NCI-H187 (cell line): ENCODE data around the gene FOXE3.
A peak's percentile ranks its signal among the peaks of the same experiment; 100 is the strongest.

Experiments
- DNase-seq, 2 experiments: peaks; one replicate each; lab custom pipeline; 2025; lab: John Stamatoyannopoulos, UW

Gene FOXE3

DNA sequence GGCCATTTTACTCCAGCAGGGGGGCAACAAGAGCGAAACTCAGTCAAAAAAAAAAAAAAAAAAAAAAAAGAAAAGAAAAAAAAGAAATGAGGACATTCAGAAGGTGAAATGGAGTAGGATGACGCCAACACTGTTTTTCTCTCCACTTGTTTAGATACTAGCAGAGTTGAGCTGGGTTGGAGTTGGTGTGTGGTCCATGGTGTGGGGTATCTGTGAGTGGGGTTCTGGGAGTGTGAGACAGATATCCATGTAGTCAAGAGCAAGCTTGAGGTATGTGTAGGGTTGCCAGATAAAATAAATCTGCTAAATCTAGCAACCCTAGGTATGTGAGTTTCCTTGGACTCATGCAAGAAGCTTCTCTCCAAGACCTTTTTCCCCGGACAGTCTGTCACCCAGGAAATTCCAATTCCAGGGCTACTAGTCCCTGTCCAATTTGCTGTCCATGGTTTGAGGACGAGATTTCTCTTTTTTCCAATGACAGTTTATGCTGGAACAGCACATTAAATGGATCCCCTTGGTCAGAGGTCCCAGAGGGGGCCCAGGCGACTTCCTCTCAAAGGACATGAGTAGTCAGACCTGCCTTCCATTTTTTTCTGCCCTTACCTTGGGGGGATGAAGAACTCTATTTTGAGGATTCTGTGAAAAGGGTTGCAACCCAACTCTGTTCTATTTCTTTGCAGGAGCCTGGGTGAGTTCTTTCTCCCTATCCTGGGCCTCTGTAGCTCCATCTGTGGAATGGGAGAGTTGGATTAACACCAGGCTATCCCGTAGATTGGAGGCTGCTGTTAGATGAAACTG, 19.6 kb downstream of the FOXE3 start:
- no peak for DNase-seq

DNA sequence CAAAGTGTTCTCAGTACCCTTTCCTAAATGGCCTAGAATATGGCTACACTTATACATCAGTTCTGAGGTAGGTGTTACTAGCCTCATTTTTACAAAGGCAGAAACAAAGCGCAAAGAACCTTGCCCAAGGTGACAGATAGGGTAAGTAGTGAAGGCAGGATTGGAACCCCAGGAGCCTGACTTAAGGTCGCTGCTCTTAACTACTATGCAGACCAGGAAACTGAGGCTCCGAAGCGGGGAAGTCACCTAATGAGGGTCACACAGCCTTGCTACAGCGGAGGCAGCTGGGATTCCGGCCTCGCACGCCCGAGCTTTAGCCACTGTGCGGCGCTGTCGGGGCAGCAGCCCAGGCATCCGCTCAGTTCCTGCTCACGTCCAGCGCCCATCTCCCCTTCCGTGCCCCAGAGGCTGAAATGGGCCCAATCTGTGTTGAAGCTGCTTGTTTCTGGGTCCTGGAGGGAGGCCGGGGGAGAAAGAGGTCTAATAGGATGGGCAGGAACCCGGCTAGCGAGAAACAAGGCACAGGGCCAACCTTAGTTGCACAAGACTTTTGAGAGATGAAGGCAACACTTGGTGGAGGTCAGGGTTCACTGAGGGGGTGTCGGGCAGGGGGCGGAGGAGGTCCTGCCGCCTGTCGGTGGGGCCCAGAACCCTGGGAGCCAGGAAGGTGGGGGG, 20.4 kb downstream of the FOXE3 start:
- DNase-seq: peak; percentile 24 to 63

DNA sequence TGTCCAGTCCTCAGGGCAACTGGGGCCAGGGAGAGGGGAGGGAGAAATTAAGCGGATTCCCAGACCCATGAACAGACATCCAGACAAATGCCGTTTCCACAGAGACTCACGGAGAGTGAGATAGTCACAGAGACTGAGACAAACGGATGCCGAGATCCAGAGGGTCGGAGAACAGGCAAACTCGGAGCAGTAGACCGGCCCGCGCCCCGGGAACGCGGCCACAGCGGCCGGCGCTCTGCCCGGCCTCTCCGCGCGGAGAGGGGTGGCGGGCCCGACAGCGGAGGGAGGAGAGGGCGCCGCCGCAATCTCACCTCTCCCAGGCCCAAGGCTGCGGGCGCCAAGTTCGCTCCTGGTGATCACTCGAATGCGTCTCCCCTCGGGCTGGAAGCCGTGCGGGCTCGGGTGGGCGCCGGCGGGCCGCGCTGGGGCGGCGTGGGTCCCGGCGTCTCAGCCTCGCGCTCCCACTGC, 20.9 kb downstream of the FOXE3 start:
- DNase-seq: peak in 1 of 2 experiments; percentile 55

DNA sequence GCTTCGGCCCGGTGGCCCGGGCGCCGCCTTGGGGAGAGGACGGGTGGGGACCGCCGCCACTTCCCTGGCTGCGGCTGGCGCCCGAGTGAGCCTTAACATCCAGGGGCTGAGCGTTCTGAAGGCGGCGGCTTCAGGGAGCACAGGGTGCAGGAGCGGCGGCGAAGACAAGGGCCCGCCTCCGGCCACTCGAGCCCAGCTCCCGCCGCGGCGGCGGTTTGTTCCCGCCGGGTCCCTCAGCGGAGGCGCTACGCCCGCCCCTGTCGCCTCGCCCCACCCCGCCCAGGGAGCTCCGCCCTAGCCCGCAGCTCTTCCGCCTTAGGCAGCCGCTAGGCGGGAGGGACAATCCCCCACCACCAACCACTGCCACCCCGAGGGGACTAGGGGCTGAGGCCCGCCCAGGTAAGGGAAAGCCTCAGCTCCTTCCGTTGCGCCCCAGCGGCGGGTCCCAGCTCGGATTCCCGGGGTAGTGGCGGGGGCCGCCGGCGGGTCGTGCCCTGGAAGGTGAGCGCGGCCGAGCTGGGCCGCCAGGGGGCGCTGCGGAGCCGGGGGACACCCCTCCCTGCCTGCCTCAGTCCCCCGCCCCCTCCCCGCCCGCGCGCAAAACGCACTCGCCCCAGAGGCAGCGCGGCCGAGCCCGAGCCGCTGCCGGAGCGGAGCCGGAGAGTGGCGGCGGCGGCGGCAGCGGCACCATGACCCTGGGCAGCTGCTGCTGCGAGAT, 21.5 kb downstream of the FOXE3 start, which contains the start of gene FOXD2:
FOXD2 (plus strand) TSS at position 598 of the 718 bp plus-strand sequence; CDS start at position 690, 92 bp downstream.
- DNase-seq: peak; percentile 86 to 91

DNA sequence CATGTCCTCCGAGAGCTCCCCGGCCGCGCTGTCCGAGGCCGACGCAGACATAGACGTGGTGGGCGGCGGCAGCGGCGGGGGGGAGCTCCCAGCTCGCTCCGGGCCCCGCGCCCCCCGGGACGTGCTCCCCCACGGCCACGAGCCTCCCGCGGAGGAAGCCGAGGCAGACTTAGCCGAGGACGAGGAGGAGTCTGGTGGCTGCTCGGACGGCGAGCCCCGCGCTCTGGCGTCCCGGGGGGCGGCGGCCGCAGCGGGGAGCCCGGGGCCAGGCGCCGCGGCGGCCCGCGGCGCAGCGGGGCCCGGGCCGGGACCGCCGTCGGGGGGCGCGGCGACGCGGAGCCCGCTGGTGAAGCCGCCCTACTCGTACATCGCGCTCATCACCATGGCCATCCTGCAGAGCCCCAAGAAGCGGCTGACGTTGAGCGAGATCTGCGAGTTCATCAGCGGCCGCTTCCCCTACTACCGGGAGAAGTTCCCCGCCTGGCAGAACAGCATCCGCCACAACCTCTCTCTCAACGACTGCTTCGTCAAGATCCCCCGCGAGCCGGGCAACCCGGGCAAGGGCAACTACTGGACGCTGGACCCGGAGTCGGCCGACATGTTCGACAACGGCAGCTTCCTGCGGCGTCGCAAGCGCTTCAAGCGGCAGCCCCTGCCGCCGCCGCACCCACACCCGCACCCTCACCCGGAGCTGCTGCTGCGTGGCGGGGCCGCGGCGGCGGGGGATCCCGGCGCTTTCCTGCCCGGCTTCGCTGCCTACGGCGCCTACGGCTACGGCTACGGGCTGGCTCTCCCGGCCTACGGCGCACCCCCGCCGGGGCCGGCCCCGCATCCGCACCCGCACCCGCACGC, 22.3 kb downstream of the FOXE3 start:
- no peak for DNase-seq

DNA sequence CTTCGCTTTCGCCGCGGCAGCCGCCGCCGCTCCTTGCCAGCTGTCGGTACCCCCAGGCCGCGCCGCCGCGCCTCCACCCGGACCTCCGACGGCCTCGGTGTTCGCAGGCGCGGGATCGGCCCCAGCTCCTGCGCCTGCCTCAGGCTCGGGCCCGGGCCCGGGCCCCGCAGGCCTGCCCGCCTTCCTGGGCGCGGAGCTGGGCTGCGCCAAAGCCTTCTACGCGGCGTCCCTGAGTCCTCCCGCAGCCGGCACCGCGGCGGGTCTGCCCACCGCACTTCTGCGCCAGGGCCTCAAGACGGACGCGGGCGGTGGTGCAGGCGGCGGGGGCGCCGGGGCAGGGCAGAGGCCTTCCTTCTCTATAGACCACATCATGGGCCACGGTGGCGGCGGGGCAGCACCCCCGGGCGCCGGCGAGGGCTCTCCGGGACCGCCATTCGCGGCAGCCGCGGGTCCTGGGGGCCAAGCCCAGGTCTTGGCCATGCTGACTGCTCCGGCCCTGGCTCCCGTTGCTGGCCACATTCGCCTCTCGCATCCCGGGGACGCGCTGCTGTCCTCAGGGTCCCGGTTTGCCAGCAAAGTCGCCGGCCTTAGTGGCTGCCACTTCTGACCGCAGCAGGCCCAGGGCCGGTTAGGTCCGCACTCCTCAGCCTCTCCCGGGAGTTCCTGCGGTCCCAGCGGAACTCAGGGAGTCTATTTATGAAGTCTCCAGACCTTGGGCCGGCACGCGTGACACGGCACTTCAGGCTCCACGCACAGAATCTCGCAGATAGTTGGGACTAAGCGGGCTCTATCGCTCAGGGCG, 23.1 kb downstream of the FOXE3 start:
- DNase-seq: no peak

DNA sequence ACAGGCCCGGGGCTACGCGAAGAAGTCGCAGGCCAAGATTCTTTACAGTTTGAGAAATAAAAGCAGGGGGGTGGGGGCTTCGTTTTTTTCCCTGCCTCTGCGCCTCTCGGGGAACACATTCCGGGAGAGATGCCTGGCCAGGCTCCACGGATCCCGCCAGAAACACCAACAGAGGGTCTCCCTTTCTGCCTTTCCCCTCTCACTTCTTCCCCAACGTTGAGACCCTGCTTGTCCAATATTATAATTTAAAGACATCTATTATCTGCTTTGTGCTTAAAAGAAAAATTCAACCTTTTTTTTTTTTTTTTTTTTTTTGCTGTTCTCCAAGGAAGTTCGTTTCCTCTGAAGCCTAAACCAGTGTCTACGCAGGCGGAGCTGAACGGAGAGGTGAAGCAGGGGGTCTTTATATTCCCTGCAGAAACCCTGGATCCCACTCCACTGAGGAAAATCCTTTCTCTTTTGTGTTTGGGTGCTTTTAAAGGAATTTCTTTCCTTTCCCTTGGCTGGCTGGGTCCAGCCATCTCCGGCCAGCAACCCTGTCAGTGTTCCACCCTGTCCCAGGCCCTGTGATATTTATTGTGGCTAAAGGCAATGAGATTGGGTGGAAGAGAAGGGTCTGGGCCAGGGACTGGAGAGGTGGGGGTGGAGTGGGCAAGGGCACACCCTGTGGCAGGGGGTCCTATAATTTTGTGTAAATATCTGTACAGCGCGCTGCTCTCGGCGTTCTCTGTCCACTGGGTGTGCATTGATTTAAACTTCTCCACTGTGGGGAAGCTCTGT, 23.9 kb downstream of the FOXE3 start:
- DNase-seq: no peak

DNA sequence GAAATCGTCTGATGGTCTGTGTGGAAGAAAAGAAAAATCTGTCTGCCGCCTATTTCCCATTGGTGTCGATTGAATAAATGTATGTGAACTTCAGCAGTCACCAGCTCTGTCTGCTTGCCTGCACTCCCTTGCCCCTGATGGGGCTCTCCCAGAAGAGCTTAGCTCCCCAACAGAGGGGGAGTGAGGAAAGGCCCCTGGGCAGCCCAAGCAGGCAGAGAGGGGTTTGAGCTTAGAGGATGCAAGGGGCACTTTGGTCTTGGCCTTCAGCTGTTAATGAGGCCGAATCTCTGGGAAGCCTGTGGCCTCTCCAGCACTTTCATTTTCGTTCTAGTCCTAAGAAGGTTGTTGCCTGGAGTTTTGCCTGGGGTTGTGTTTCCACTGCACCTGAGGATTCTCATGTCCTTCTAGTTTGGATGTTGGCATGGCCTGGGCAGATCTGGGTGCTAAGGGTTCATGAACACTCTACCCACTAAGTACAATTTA, 24.6 kb downstream of the FOXE3 start:
- DNase-seq: no peak

DNA sequence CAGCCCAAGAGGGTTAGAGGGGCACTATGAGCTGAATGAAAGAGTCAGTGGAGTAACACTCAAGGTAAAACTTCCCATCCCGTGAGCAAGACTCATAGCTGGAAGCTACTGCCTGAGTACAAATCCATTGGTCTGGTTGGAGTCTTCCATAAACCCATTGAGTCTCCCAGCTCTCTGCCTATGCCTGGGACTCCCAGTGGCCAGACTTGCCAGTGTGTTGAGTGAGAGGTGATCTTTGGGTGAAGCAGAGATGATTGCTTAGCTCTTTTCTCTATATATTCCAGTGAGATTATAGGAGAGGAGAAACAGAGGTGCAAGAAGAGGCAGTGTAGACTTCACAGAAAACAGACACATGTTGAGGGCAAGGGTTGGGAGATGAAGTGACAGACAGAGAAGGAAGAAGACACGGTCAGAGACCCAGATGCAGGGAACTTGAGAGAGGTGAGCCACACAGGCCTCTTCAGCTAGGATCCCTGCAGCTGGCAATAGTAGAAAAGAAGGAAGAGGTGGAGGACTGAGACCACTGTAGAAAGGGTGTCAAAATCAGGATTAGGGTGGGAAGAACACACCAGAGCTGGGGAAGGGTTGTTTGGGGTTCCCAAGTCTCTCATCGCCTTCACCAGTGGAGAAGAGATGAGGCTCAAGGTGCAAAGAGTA, 25.5 kb downstream of the FOXE3 start:
- no peak for DNase-seq

DNA sequence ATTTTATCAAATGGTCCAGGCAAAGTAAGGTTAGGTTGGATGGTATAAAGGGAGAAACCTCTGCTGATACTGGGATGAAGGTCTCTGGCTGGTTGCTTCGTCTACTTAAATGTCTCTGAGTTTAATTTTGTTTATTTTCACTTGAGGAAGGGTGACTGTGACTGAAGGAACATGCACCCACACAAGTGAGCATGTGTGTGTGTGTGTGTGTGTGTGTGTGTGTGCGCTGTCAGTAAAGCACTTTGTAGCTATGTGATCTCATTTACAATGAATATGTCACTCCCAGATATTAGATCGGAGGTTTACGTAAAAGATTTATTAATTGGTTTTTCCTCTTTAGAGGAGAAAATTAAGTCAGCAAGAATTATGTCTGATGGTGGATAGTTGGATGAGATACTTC, 26.1 kb downstream of the FOXE3 start:
- no peak for DNase-seq

DNA sequence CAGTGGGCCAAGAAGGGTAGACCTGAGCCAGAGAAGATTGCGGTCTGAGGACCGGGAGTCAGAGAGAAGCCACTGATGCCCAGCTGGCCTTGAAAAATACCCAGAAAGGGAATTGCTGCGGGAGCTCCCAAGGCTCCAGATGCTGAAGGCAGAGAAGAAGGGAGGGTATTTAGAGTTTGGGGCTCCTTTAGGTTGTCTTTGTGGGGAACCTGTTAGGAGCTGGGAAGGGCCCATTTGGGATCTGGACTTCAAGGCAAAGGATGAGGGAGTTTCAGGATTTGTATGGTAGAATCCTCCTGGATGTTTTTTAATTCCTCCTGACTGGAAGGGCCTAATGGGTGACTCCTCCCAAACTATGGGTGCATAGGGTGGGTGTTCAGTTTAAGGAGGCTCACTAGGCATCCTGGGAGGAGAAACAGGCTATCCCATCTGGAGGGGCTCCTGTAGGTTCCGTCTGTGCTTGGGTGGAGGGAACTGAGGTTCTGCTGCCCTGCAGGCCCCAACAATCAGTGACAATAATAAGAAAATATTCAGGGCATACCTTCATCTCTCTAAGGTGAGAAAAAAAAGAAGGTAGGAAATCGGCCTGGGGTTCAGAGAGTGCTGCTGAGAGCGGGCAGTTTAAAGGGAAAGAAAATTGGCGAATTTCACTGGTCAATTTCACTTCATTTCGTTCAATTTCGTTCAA, 26.9 kb downstream of the FOXE3 start:
- DNase-seq: no peak

DNA sequence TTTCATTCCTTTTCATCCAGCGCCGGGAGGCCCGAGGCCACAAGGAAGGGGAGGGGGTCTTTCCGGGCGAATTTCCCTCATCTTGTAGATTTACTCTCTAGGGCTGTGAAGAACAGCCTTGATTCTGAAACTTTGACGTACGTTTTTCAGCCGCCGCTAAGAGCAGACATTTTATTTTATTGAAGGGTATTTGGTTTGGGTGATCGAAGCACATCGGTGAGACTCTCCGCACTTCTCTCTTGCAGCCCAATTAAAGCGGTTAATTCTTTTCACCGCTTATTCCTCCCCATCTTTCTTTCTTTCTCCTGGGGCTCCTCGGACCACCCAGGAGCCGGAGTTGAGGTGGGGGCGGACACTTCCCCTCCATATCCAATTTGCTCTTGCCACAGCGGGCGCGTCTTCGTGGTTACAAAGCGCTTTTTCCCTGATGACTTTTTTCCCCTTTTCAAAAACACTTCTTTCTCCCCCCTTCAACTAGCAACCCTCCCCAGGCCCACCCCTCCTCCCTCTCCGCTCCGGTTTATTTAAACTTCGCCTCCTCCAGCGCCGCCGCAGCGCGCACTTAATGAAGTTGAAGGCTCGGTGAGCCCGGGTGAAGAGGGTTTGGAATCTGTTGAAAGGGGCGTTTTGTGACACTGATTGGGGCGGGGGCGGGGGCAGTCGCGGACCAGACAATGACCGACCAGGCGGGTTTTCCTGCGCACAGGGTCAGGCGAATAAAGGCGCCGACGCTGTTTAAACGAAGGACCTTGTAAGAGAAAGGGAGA, 27.6 kb downstream of the FOXE3 start:
- no peak for DNase-seq

DNA sequence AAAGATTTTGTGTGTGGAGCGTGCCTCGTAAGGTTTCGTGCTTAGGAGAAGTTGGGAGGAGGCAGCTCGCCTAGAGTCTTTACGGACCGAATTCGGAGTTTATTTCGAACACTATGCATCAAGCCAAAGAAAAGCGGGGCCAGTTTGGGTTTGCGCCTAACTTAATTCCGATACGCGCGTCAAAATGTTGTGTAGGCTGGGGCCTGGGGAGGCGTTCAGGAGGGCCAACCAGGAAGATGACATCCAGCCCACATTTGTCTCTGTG, 28.1 kb downstream of the FOXE3 start:
- no peak for DNase-seq

DNA sequence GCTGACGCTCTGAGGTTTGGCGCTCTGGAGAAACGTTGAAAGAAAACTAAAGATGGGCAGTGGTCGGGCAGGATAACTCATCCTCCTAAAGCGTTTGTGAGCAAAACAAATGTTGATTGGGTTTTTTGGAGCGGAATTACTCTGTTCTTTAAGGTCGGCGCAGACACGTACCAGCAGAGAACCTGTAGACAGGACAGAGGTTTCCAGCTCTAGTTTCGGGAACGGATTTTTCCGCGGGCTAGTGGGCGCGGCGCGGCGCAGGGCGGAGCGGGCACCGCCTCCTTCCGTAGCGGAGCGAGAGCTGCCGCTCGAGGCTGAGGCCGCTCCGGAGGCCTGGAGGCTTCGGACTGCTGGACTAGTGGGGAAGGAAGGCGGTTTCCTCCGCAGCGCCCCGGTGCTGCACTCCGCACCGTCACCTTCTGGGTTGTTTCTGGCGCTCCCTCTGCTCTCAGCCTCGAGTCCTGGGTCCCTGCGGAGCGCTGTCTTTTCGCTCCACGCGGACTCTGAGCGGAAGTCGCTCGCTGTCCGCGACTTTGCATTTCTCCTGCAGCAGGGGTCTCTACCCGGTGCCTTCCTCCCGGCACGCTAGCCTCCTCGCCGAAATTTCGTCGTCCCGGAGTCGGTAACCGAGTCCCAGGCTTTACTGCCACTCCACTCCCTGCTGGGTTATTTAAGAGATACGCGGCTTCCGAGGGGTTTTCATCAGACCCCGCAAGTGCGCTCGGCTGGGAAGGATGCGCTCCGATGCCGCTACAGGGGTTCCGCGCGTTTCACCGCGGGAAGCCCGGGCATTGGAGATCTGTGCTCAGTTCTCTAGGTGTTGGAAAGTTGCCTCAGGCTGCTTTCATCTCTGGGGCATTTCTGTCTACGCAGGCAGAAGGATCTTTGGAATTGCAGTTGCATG, 28.7 kb downstream of the FOXE3 start:
- no peak for DNase-seq

DNA sequence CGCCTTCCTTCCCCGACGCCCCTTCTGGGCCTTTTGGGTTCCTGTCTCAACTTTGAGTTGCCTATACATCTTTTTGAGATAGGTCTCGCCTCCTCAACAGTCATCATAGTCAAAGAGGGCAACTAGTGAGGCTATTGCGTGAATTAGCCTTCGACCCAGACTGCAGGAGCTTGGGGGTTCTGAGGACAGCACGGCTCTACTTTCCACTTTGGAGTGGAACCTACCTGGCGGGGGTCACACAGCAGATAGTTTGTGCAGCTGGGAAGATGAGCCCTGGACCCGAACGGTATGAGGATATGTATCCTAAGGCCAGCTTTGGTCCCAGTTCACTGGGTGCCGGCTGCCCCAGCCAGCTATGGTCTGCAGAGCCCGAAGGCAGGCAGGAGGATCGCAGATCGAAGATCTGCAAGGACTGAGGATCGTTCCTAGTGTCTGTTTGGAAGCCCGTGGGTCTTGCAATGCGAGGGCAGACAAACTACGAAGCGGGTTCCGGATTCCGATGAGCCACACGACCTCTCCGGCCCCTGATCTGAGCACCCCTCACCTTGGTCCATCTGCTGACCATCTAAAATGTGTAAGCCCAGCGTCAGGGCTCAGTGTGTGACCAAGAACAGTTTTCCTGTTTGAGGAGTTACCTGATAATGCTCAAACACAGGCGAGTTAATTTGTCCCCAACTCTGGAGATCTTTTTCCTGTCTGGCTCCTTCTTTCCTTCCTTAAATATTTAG, 29.9 kb downstream of the FOXE3 start:
- no peak for DNase-seq

DNA sequence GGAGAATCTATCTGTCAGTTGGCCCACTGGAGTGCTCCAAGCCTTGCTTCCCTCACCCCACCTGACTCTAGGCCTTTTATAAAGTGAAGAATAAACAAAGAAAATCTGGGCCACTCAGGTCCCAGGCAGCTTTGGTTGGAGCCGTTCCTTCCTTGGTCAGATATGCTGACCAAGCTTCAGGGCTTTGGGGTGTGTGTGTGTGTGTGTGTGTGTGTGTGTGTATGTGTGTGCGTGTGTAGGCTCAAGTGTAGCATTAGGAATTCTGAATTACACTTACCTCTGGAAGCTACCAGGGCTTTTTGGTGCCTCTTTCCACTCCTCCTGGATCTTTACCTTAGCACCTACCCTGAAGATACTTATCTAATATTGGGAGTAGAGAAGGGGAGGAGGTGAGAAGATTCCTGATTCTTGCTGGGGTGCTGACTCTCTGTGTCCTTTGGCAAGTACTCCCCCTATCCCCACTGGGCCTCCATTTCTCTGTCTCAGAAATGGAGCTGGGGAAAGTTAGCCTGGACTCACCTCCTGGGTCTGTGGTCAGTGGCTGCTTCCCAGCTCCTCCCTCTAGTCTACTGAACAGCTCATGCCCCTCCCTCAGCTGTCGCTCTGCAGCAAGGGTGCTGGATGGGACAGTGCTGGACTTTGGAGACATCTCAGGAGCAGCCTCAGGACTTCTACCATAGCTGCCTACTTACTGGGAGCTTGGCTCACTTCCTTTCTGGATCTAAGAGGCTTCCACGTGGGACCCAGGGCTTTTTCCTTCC, 32.6 kb downstream of the FOXE3 start:
- DNase-seq: no peak
